WTC11 (cell line): Measurements from ENCODE around the gene KLHL29.

ENCODE experiments used
- ATF3 ChIP-seq: sonication (generic); formaldehyde crosslinking; conservative IDR thresholded peaks from 2 replicates; pipeline ENCODE4 v1.8.1; 2022; ENCODE audit warnings: mild to moderate bottlenecking, missing genetic modification reagents
- CTCF ChIP-seq: fragments of 200-600 bp; IDR thresholded peaks from 2 replicates; pipeline ENCODE4 v1.8.0; 2022; ENCODE audit warnings: antibody characterized with exemption
- JUN ChIP-seq: sonication (generic); formaldehyde crosslinking; IDR thresholded peaks from 2 replicates; pipeline ENCODE4 v1.8.0; 2023; ENCODE audit warnings: mild to moderate bottlenecking, missing genetic modification reagents
- MYBL2 ChIP-seq: sonication (generic); formaldehyde crosslinking; IDR thresholded peaks from 2 replicates; pipeline ENCODE4 v1.8.1; 2023; ENCODE audit warnings: mild to moderate bottlenecking, moderate library complexity, missing genetic modification reagents
- SP1 ChIP-seq: sonication (generic); formaldehyde crosslinking; conservative IDR thresholded peaks from 2 replicates; pipeline ENCODE4 v1.8.1; 2022; ENCODE audit warnings: missing genetic modification reagents
- TEAD1 ChIP-seq: sonication (generic); formaldehyde crosslinking; IDR thresholded peaks from 2 replicates; pipeline ENCODE4 v1.8.0; 2022; ENCODE audit warnings: mild to moderate bottlenecking, missing genetic modification reagents
- USF1 ChIP-seq: sonication (generic); formaldehyde crosslinking; IDR thresholded peaks from 2 replicates; pipeline ENCODE4 v1.8.0; 2022; ENCODE audit warnings: mild to moderate bottlenecking, missing genetic modification reagents
- USF2 ChIP-seq: sonication (generic); formaldehyde crosslinking; IDR thresholded peaks from 2 replicates; pipeline ENCODE4 v1.8.1; 2023; ENCODE audit warnings: mild to moderate bottlenecking, missing genetic modification reagents, moderate library complexity
- ZNF121 ChIP-seq: sonication (generic); formaldehyde crosslinking; IDR thresholded peaks from 2 replicates; pipeline ENCODE4 v1.8.0; 2023; ENCODE audit warnings: missing genetic modification reagents

GRCh38 chr2:23359631-23360567 lies 25.1 kb upstream of the KLHL29 start:
- TF ChIP-seq ZNF121 (no peak), CTCF (no peak), USF2 (CRISPR knock-in tag) (no peak), SP1 (CRISPR knock-in tag) (no peak), USF1 (CRISPR knock-in tag) (no peak), MYBL2 (CRISPR knock-in tag) (no peak), TEAD1 (CRISPR knock-in tag) (no peak), JUN (CRISPR knock-in tag) (no peak), ATF3 (no peak)
